T-helper 2 cell treated with Interferon-gamma antibody and Interleukin-4, amounts not matched to agents 100 ng/mL and 5 ng/mL, for 36 hours (primary cell): ENCODE measurements around the gene CCN6. TPM values are rescaled to one million over a fixed set of nuclear protein-coding genes. Genes with fewer than 3 reads are reported as not detected.

Experiments
- intact Hi-C: fragments of 100-400 bp; cut with micrococcal nuclease; formaldehyde crosslinking; loops from one replicate; pipeline ENCODE4 v1.15.1; 2023
- total RNA-seq: library from RNA; stranded (reverse); gene quantifications from 2 replicates; pipeline ENCODE4 v1.2.3, GENCODE V29; 2022

CCN6 gene
- total RNA-seq, 1 donor from 2014 or later = not detected

- intact Hi-C loops = loop anchor here (2.0 to 5.0 kb wide), 3 partner anchors 18 to 277 kb away; no protein-coding TSS in a partner anchor
Measured at GRCh38 chr6:112029045-112029822, 24.7 kb upstream of the CCN6 start.

- intact Hi-C loops = no loop called here
Measured at GRCh38 chr6:112030206-112030960, 23.5 kb upstream of the CCN6 start.

- intact Hi-C loops = no loop called here
Measured at GRCh38 chr6:112030961-112031660, 22.8 kb upstream of the CCN6 start.

DNA sequence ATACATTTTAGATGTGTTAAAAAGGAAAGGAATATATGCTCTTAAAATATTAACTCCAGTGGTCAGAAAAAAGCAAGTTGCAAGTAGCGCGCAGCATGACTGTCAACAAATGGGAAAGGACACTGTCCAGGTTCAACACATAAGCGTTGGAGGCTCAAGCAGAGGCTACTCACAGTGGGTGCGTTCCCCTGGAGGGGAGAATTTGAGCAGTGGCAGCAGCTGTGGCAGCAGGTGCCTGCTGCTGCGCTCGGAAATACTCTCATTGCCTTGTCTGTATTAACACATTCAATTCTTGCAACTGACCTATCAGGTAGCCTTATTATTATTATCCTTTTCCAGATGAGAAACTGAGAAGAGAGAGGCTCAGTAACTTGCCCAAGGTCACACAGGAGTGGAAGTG lies 21.9 kb upstream of the CCN6 start:
- intact Hi-C loops = no loop called here

DNA sequence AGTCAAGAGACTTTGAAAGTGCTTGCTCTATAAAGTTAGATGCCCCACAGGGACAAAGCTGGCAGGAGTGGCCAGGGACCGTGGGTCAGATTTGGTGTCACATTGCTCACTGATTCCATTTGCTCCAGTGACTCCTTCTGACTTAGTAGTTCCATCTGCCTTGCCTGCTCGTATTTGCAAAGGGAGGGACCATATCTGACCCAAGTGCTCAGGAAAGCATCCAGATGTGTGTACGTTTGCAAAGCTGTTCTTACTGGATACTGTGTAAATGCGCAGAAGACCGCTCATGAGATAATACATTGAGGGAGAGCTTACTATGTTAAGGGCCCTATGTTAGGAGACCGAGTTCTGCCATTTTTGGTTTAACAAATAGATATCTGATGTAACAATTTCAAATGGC lies 21.2 kb upstream of the CCN6 start:
- intact Hi-C loops = no loop called here

DNA sequence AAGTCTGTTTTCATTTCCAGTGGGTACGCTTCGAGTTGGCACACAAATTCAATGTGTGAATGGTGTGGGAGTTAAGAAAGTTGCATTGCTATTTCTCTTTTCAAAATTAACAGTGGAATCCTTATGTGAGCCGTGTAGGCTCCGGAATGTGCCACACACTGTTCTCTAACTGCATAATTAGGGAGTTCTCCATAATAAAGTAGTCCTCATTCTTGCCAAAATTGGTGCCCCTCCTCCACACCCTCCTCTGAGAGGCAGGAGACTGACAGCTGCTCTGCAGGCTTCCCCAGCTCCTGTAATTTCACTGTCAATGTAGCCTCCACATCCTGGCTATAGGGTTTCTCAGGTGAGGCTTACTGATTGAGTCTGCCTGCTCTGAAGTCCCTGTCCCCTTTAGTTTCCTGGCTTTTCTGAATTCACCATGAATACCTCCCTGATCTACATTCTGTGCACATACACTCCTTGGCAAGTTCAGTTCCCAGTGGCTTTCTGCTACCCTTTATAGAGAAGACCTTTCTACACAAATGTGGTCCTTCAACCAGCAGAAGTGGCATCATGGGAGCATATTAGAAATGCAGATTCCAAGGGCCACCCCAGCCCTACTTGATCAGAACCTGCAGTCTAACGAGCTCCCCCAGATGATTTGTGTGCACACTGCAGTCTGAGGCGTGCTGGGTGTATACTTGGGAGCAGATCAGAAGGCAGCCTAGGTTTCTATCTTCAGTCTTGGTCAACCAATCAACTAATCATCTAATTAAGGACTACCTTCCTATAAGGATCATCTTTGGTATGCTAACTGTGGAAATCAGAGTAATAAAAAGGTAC lies 19.9 kb upstream of the CCN6 start:
- intact Hi-C loops = no loop called here

DNA sequence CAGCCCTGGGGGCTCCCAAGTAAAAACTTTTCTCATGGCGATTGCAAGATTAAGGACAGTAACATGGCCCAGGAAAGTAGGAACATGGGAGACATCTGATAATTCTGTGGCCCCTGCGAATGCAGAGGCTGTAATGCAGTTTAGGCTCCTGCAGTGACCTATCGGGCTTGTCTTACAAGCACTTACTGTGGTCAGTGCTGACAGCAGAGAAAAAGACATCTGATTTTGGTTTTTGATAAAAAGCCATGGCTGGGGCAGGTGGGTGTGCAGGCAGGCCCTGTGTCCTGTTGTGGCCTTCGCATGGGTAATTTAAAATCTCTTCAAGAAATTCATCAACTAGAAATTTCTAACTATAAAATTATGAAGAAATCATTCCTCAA lies 19.3 kb upstream of the CCN6 start:
- intact Hi-C loops = no loop called here

DNA sequence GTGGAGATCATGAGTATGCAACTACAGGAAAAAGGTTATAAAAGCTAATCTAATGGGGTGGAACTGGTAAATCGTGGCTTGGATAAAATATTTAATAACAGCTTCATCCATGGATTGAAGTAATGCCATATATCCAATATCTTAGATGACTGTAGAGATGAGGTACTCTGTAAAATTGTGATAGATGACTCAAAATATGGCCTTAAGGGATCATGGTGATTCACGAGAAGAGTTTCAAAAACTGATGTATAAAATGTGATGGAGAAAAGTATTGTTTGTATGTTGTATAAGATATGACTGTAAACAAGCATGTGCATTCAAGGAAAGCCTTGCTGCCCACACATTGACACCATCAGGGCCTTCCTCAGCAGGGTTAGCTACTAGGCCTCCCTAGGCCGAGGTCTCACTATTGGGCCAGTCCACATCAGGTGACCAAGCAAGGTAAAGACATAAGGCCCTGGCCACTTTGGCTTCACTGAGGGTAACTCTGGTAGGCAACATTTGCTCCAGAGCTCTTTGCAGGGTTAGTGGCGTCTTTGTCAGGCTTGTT lies 17.7 kb upstream of the CCN6 start:
- intact Hi-C loops = no loop called here

DNA sequence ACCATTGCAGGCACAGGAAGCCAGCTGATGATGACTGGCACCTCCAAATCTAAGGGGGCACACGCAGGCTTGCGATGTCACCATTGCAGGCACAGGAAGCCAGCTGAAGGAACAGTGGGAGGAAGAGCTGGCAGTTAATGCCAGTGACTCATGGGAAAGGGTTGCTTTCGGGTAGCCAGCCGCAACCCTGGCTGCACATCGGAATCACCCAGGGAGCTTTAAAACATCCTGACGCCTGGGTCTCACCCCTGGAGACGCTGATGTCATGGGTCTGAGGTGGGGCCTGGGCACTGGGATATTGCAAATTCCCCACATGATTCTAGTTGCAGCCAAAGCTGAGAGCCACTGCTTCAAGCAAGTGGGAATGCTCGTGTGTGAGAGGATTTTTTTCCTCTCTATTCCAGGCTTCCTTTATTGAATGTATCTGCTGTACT lies 16.1 kb upstream of the CCN6 start:
- intact Hi-C loops = no loop called here

DNA sequence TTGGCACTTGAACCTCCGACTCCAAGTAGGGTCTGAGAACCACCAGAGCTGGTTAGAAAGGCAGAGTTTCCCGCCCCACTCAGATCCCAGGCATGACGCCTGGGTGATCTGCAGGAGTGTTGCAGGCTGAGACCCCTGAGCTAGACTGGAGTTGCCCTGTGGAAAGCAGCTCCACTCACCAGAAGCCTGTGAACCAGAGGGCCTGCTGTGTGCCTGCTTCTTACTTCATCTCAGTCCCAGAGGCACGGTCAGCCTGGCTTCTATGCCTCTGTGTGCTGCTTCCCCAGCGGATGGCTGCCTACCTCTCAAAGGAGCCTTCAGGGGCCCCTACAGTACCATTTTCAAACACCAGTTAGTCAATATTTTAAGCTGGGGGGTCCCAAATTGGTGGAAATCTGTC lies 15.6 kb upstream of the CCN6 start:
- intact Hi-C loops = no loop called here

DNA sequence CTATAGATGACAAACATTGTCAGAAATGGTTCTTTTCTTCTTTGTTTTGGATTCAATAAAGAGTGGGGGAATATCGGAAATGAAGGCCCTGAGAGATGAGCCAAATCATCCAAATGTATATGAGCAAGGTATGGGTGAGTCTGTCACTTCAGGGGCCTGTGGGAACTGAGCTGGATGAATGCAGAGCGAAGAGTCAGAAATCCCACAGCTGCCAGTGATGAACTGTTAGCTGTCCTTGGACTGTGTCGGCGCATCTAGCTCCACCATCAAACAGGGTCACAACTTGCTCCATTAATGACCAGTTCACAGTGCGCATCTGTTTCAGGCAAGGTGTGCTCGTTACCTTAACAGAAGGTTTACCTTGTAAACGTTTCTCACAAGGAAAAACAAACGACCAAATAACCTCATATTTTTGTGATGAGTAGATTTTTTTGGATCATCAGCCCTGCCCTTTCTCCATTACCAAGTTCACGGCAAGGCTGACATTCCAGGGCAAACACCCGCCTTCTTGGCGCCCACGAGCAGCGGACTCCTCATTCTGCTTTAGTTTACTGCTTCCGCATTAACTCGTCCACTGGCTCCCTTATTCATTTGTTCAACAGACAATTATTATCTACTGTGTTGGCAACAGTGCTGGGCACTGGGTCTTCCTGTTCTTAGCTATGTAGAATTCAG lies 15.0 kb upstream of the CCN6 start:
- intact Hi-C loops = no loop called here

DNA sequence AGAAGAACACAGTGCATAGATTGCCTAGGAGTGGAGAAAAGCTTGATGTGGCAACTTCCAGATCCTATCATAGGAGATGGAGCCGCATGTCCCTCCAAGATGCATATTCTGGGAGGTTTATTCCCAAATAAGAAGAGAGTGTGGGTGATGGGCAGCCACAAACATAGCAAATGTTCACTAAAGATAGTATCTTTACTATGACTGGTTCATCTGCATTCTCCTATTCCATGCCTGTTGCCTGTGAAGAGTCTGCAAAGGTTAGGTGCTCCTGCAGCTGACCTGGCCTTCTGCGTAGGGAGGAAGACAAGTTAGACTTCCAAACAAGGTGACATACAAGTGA lies 14.5 kb upstream of the CCN6 start:
- intact Hi-C loops = no loop called here

- intact Hi-C loops = loop anchor here (5.0 to 10.0 kb wide), 2 partner anchors 189 to 1026 kb away; no protein-coding TSS in a partner anchor
Measured at GRCh38 chr6:112040956-112041355, 12.9 kb upstream of the CCN6 start.

GRCh38 chr6:112041535-112041934 lies 12.4 kb upstream of the CCN6 start:
- intact Hi-C loops = loop anchor here (5.0 to 10.0 kb wide), 2 partner anchors 189 to 1027 kb away; no protein-coding TSS in a partner anchor

- intact Hi-C loops = loop anchor here (1.0 to 10.0 kb wide), 13 partner anchors 15 to 1029 kb away; partner anchors contain the start of genes FAM229B, FYN and TUBE1
Measured at GRCh38 chr6:112043032-112044007, 10.6 kb upstream of the CCN6 start.

DNA sequence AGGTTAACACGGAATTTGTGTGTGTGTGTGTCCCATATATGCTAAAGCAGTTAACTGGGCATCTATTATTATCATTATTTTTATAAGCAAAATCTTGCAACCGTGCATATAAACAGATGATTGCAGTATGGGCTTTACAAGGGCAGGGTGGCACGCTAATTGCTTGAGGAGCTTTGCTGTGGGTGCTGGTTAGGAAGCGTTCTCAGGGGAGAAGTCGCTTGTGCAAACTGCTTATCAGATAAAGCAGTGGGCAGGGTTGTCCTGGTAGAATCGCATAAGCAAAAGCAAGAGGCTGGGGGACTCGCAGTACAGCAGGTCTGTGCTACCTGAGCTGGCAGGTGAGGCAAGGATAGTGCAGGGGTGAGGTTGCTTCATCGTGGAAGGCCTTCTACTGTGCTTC lies 9.7 kb upstream of the CCN6 start:
- intact Hi-C loops = loop anchor here (5.0 to 10.0 kb wide), 2 partner anchors 192 to 1029 kb away; no protein-coding TSS in a partner anchor

- intact Hi-C loops = loop anchor here (5.0 to 10.0 kb wide), 2 partner anchors 193 to 1030 kb away; no protein-coding TSS in a partner anchor
Measured at GRCh38 chr6:112044856-112045255, 9.0 kb upstream of the CCN6 start.

DNA sequence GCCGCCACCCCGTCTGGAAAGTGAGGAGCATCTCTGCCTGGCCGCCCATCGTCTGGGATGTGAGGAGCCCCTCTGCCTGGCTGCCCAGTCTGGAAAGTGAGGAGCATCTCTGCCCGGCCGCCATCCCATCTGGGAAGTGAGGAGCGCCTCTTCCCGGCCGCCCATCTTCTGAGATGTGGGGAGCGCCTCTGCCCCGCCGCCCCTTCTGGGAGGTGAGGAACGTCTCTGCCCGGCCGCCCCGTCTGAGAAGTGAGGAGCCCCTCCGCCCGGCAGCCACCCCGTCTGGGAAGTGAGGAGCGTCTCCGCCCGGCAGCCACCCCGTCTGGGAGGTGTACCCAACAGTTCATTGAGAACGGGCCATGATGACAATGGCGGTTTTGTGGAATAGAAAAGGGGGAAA lies 6.4 kb upstream of the CCN6 start:
- intact Hi-C loops = loop anchor here (10.0 kb wide), 1 partner anchor 1033 kb away; no protein-coding TSS in a partner anchor
